GM23248 (cell line): ENCODE measurements around the gene ARID1B.

Experiments used
- EZH2 ChIP-seq: fragments of 200-600 bp; sonication (generic); IDR thresholded peaks from 2 replicates; pipeline ENCODE4 v1.6.1; 2018; ENCODE audit warnings: antibody characterized with exemption, mild to moderate bottlenecking; ENCODE audit not compliant: insufficient read depth, poor library complexity, severe bottlenecking
- EZH2phosphoT487 ChIP-seq: fragments of 200-600 bp; sonication (generic); IDR thresholded peaks from 2 replicates; pipeline ENCODE4 v1.6.1; 2018; ENCODE audit warnings: antibody characterized with exemption, moderate library complexity, mild to moderate bottlenecking, low read depth; ENCODE audit not compliant: insufficient read depth

DNA sequence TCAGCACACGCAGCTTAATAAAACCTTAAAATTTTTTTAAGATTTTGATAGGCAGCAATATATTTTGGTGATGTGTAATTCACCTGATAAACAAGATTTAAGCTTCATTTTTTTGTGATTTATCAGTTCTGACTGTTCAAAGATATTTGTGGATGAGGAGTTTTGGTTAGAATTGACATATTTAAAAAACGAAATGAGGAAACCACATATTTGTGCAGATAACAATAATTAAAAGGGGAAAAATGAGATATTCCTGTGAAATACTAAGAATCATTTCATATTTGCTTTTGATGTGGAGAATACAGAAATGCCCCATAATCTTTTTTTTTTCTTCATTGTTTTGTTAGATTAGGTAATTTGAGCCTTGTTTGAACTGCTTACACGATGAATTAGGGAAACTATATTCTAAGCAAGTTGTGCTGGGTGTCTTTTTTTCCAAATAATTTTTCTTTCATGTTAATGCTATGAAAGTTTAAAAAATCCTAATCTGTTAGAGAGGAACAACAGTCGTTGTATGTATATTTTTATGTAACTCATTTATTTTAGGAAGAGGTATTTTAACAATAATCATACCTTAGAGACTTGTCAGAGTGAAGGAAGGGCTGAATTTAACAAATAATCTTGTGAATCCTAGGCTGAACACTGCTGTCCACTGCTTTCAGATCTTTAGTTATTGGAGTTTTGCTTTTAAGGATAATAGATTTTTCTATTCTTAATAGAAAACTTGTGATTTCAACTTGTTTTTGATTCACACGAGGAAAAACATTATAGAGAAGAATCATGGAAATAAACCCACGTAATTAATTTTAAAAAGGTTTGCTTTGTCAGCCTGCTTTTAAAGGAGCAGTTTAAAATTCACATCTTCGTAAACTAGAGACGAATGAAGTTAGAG, 4.0 kb downstream of the ARID1B start:
- TF ChIP-seq EZH2 (no peak), EZH2phosphoT487 (no peak)
